ENCODE data around the gene C4A. TPM values are rescaled to one million over a fixed set of nuclear protein-coding genes. Genes with fewer than 3 reads are reported as not detected.

The C4A gene
- polyA plus RNA-seq, 1 donor (not counting 4 experiments of a cell fraction or from before 2014, with no cell fraction given), result 1.2 TPM

GRCh38 chr6:31968326-31968725, 13.5 kb upstream of the C4A start:
- DNase-seq (ENCODE audit: low read depth, low spot score) (no peak), FAIRE-seq (no peak)
- H3K9me3 ChIP-seq (ENCODE audit: control insufficient read depth, low read depth, low read length), result no peaks in the 10 kb centered on the region
- H3K27ac ChIP-seq (ENCODE audit: control insufficient read depth, insufficient read depth, low read length), result no peak overlapping the region
- H3K4me3 ChIP-seq (ENCODE audit: control insufficient read depth in 2 of 3, extremely low read depth in 1 of 3, insufficient read depth in 2 of 3, low read depth in 1 of 3, low read length in 3 of 3), result no peak overlapping the region
- H3K36me3 ChIP-seq (ENCODE audit: control insufficient read depth in 2 of 2, extremely low read depth in 1 of 2, insufficient read depth in 2 of 2, low read length in 2 of 2), result peaks cover 14 to 39% of the 10 kb centered on the region in 2 experiments
- dilution Hi-C loops (cut with MboI; ENCODE audit: extremely low pct_ligation_motif_present, low sequenced_read_pairs), result no loop called here
- no peak overlapping the region for H3K4me2 ChIP-seq (ENCODE audit: control insufficient read depth, extremely low read depth, insufficient read depth, low read depth, low read length)
- H3K4me1 ChIP-seq (ENCODE audit: control insufficient read depth, extremely low read depth, insufficient read depth, low read length), result peaks cover 16% of the 10 kb centered on the region
- TF ChIP-seq CTCF (optimal IDR thresholded peaks at IDR 0.05 in 1 of 3, IDR thresholded peaks at IDR 0.05 in 1 of 3, conservative IDR thresholded peaks at IDR 0.05 in 1 of 3; ENCODE audit: extremely low read depth in 1 of 3, insufficient read depth in 2 of 3, low read length in 3 of 3), result no peak
- no peak for TF ChIP-seq EZH2 (IDR thresholded peaks at IDR 0.05; ENCODE audit: low read length)
- H2AFZ ChIP-seq (ENCODE audit: control insufficient read depth, low read length), result no peak overlapping the region
- no peak overlapping the region for H3K9ac ChIP-seq (ENCODE audit: control insufficient read depth, extremely low read depth, insufficient read depth, low read length)
- H3K79me2 ChIP-seq (ENCODE audit: control insufficient read depth, insufficient read depth, low read length), result peaks cover 24% of the 10 kb centered on the region
- H4K20me1 ChIP-seq (ENCODE audit: control insufficient read depth, extremely low read depth, insufficient read depth, low read length), result no peaks in the 10 kb centered on the region
- H3K9me1 ChIP-seq (ENCODE audit: control insufficient read depth, extremely low read depth, insufficient read depth, low read length), result no peaks in the 10 kb centered on the region
- H3K27me3 ChIP-seq (ENCODE audit: control insufficient read depth, extremely low read depth, insufficient read depth, low read length), result no peaks in the 10 kb centered on the region

- H4K20me1 ChIP-seq (ENCODE audit: control insufficient read depth, extremely low read depth, insufficient read depth, low read length), result no peaks in the 10 kb centered on the region
- H2AFZ ChIP-seq (ENCODE audit: control insufficient read depth, low read length), result no peak overlapping the region
- peaks cover 18% of the 10 kb centered on the region for H3K4me1 ChIP-seq (ENCODE audit: control insufficient read depth, extremely low read depth, insufficient read depth, low read length)
- dilution Hi-C loops (cut with MboI; ENCODE audit: extremely low pct_ligation_motif_present, low sequenced_read_pairs), result no loop called here
- FAIRE-seq, result no peak
- no peak overlapping the region for H3K27ac ChIP-seq (ENCODE audit: control insufficient read depth, insufficient read depth, low read length)
- no peaks in the 10 kb centered on the region for H3K9me3 ChIP-seq (ENCODE audit: control insufficient read depth, low read depth, low read length)
- no peaks in the 10 kb centered on the region for H3K9me1 ChIP-seq (ENCODE audit: control insufficient read depth, extremely low read depth, insufficient read depth, low read length)
- H3K79me2 ChIP-seq (ENCODE audit: control insufficient read depth, insufficient read depth, low read length), result peaks cover 26% of the 10 kb centered on the region
- no peak overlapping the region for H3K4me3 ChIP-seq (ENCODE audit: control insufficient read depth in 2 of 3, extremely low read depth in 1 of 3, insufficient read depth in 2 of 3, low read depth in 1 of 3, low read length in 3 of 3)
- H3K9ac ChIP-seq (ENCODE audit: control insufficient read depth, extremely low read depth, insufficient read depth, low read length), result no peak overlapping the region
- no peak for TF ChIP-seq CTCF (optimal IDR thresholded peaks at IDR 0.05 in 1 of 3, IDR thresholded peaks at IDR 0.05 in 1 of 3, conservative IDR thresholded peaks at IDR 0.05 in 1 of 3; ENCODE audit: extremely low read depth in 1 of 3, insufficient read depth in 2 of 3, low read length in 3 of 3)
- no peak for TF ChIP-seq EZH2 (IDR thresholded peaks at IDR 0.05; ENCODE audit: low read length)
- no peaks in the 10 kb centered on the region for H3K27me3 ChIP-seq (ENCODE audit: control insufficient read depth, extremely low read depth, insufficient read depth, low read length)
- no peak for DNase-seq (ENCODE audit: low read depth, low spot score)
- H3K4me2 ChIP-seq (ENCODE audit: control insufficient read depth, extremely low read depth, insufficient read depth, low read depth, low read length), result no peak overlapping the region
- H3K36me3 ChIP-seq (ENCODE audit: control insufficient read depth in 2 of 2, extremely low read depth in 1 of 2, insufficient read depth in 2 of 2, low read length in 2 of 2), result peaks cover 14 to 34% of the 10 kb centered on the region in 2 experiments
Observed at GRCh38 chr6:31968791-31969711, 12.8 kb upstream of the C4A start.
